Nephron (organoid): ENCODE measurements around the gene VPS8.

Experiments
- H3K27ac Mint-ChIP-seq, 3 experiments: 2 replicates each; pipeline ENCODE4 v1.8.0; 2020; ENCODE audit warnings: mixed read lengths in 3 of 3, mild to moderate bottlenecking in 2 of 3, moderate library complexity in 1 of 3
- H3K27me3 Mint-ChIP-seq: 2 replicates; pipeline ENCODE4 v1.8.0; 2021; ENCODE audit warnings: low read depth, mild to moderate bottlenecking, moderate library complexity, mixed read lengths
- H3K36me3 Mint-ChIP-seq: 2 replicates; pipeline ENCODE4 v1.8.0; 2020; ENCODE audit warnings: low read depth, mixed read lengths
- H3K4me1 Mint-ChIP-seq: 2 replicates; pipeline ENCODE4 v1.8.0; 2020; ENCODE audit warnings: mixed read lengths
- H3K4me3 Mint-ChIP-seq, 3 experiments: 2 replicates each; pipeline ENCODE4 v1.8.0; 2020; ENCODE audit warnings: mild to moderate bottlenecking in 3 of 3, mixed read lengths in 3 of 3, moderate library complexity in 2 of 3
- H3K9me3 Mint-ChIP-seq: 2 replicates; pipeline ENCODE4 v1.8.0; 2020; ENCODE audit warnings: mixed read lengths
- CTCF ChIP-seq, 3 experiments: fragments of 200-600 bp; sonication (generic); IDR thresholded peaks; one replicate each; pipeline ENCODE4 v1.5.0; 2021; ENCODE audit warnings: antibody characterized with exemption in 3 of 3; ENCODE audit not compliant: unreplicated experiment in 3 of 3

Gene VPS8

GRCh38 chr3:185058796-185059195 lies 246.8 kb downstream of the VPS8 start:
- Mint-ChIP-seq H3K4me3 (no peak overlapping the region), H3K27ac (no peak overlapping the region), H3K9me3 (peaks cover 44% of the 10 kb centered on the region), H3K36me3 (peaks cover 52% of the 10 kb centered on the region), H3K4me1 (no peaks in the 10 kb centered on the region), H3K27me3 (no peaks in the 10 kb centered on the region)
- no peak for TF ChIP-seq CTCF (IDR thresholded peaks at IDR 0.05; ENCODE audit: unreplicated experiment in 3 of 3)

GRCh38 chr3:185059766-185060165 lies 247.8 kb downstream of the VPS8 start:
- peaks cover 42% of the 10 kb centered on the region for H3K36me3 Mint-ChIP-seq
- H3K4me3 Mint-ChIP-seq, result no peak overlapping the region
- H3K4me1 Mint-ChIP-seq, result no peaks in the 10 kb centered on the region
- H3K9me3 Mint-ChIP-seq, result peaks cover 44% of the 10 kb centered on the region
- H3K27me3 Mint-ChIP-seq, result no peaks in the 10 kb centered on the region
- no peak for TF ChIP-seq CTCF (IDR thresholded peaks at IDR 0.05; ENCODE audit: unreplicated experiment in 3 of 3)
- H3K27ac Mint-ChIP-seq, result no peak overlapping the region

- Mint-ChIP-seq H3K36me3 (peaks cover 34% of the 10 kb centered on the region), H3K27me3 (no peaks in the 10 kb centered on the region), H3K4me3 (no peak overlapping the region), H3K4me1 (no peaks in the 10 kb centered on the region), H3K9me3 (peaks cover 38% of the 10 kb centered on the region), H3K27ac (no peak overlapping the region)
- TF ChIP-seq CTCF (IDR thresholded peaks at IDR 0.05; ENCODE audit: unreplicated experiment in 3 of 3), result no peak
Observed at GRCh38 chr3:185060655-185061054, 248.7 kb downstream of the VPS8 start.

GRCh38 chr3:185062191-185062590 lies 250.2 kb downstream of the VPS8 start:
- H3K4me3 Mint-ChIP-seq, result no peak overlapping the region
- H3K9me3 Mint-ChIP-seq, result peaks cover 28% of the 10 kb centered on the region
- H3K27me3 Mint-ChIP-seq, result no peaks in the 10 kb centered on the region
- H3K36me3 Mint-ChIP-seq, result peaks cover 18% of the 10 kb centered on the region
- TF ChIP-seq CTCF (IDR thresholded peaks at IDR 0.05; ENCODE audit: unreplicated experiment in 3 of 3), result no peak
- no peak overlapping the region for H3K27ac Mint-ChIP-seq
- no peaks in the 10 kb centered on the region for H3K4me1 Mint-ChIP-seq

- peaks cover 8% of the 10 kb centered on the region for H3K36me3 Mint-ChIP-seq
- TF ChIP-seq CTCF (IDR thresholded peaks at IDR 0.05; ENCODE audit: unreplicated experiment in 3 of 3), result no peak
- no peak overlapping the region for H3K4me3 Mint-ChIP-seq
- H3K27ac Mint-ChIP-seq, result no peak overlapping the region
- no peaks in the 10 kb centered on the region for H3K4me1 Mint-ChIP-seq
- H3K27me3 Mint-ChIP-seq, result no peaks in the 10 kb centered on the region
- peaks cover 18% of the 10 kb centered on the region for H3K9me3 Mint-ChIP-seq
Observed at GRCh38 chr3:185063431-185063830, 251.5 kb downstream of the VPS8 start.

- Mint-ChIP-seq H3K27me3 (no peaks in the 10 kb centered on the region), H3K4me3 (no peak overlapping the region), H3K27ac (no peak overlapping the region), H3K36me3 (no peaks in the 10 kb centered on the region), H3K9me3 (peaks cover 7% of the 10 kb centered on the region), H3K4me1 (no peaks in the 10 kb centered on the region)
- TF ChIP-seq CTCF (IDR thresholded peaks at IDR 0.05; ENCODE audit: unreplicated experiment in 3 of 3), result no peak
Observed at GRCh38 chr3:185065059-185065458, 253.1 kb downstream of the VPS8 start.
